Activated CD8-positive, alpha-beta memory T cell treated with anti-CD3 and anti-CD28 coated beads for 24 hours (primary cell): ENCODE results near the gene SLC22A7.
"Not testable (repeated sequence)": the region's sequence is repeated elsewhere in the genome, so short reads cannot be mapped to it uniquely, and the experiment has no call there.

Source experiments
- DNase-seq: peaks from one replicate; pipeline ENCODE4 v3.0.0-alpha.2; 2020

SLC22A7 gene

GRCh38 chr6:43303751-43304331 lies 5.8 kb downstream of the SLC22A7 start:
- DNase-seq, result no peak

- DNase-seq, result no peak
These were observed 6.3 kb downstream of the SLC22A7 start for GRCh38 chr6:43304361-43304760.

GRCh38 chr6:43304882-43305281 lies 6.8 kb downstream of the SLC22A7 start:
- DNase-seq, result no peak

GRCh38 chr6:43306086-43306485 lies 8.0 kb downstream of the SLC22A7 start:
- no peak for DNase-seq

- DNase-seq, result no peak
These were observed 9.5 kb downstream of the SLC22A7 start for GRCh38 chr6:43307451-43308100.

- DNase-seq, result peak; percentile 73
These were observed 10.3 kb downstream of the SLC22A7 start, which contains the start of gene CRIP3 for GRCh38 chr6:43308101-43308989. Gene CRIP3 (minus strand): TSS chr6:43308826. CDS start chr6:43308792, 34 bp downstream.

GRCh38 chr6:43308990-43309477 lies 11.0 kb downstream of the SLC22A7 start:
- no peak for DNase-seq

GRCh38 chr6:43310134-43310533 lies 12.1 kb downstream of the SLC22A7 start:
- no peak for DNase-seq

- no peak for DNase-seq
These were observed 12.6 kb downstream of the SLC22A7 start for GRCh38 chr6:43310624-43311023.

- DNase-seq, result no peak
These were observed 13.6 kb downstream of the SLC22A7 start for GRCh38 chr6:43311666-43312065.

GRCh38 chr6:43313813-43314212 lies 15.8 kb downstream of the SLC22A7 start:
- no peak for DNase-seq

GRCh38 chr6:43318011-43318410 lies 20.0 kb downstream of the SLC22A7 start:
- DNase-seq, result no peak

GRCh38 chr6:43325876-43326275 lies 27.8 kb downstream of the SLC22A7 start:
- DNase-seq, result no peak

GRCh38 chr6:43328528-43328927 lies 30.5 kb downstream of the SLC22A7 start:
- no peak for DNase-seq

GRCh38 chr6:43331470-43331869 lies 33.4 kb downstream of the SLC22A7 start:
- no peak for DNase-seq

GRCh38 chr6:43331891-43332290 lies 33.8 kb downstream of the SLC22A7 start:
- DNase-seq, result no peak

GRCh38 chr6:43334466-43335095 lies 36.5 kb downstream of the SLC22A7 start:
- DNase-seq, result no peak

- DNase-seq, result no peak
These were observed 37.4 kb downstream of the SLC22A7 start for GRCh38 chr6:43335469-43335868.

GRCh38 chr6:43336382-43336781 lies 38.3 kb downstream of the SLC22A7 start:
- no peak for DNase-seq

GRCh38 chr6:43338243-43338642 lies 40.2 kb downstream of the SLC22A7 start:
- DNase-seq, result no peak

- DNase-seq, result no peak
These were observed 41.1 kb downstream of the SLC22A7 start for GRCh38 chr6:43339168-43339567.

- not testable (repeated sequence) for DNase-seq
These were observed 48.2 kb downstream of the SLC22A7 start for GRCh38 chr6:43346243-43346642.

GRCh38 chr6:43347021-43347420 lies 49.0 kb downstream of the SLC22A7 start:
- DNase-seq, result no peak
